ENCODE results near the gene ACTRT3.

DNA sequence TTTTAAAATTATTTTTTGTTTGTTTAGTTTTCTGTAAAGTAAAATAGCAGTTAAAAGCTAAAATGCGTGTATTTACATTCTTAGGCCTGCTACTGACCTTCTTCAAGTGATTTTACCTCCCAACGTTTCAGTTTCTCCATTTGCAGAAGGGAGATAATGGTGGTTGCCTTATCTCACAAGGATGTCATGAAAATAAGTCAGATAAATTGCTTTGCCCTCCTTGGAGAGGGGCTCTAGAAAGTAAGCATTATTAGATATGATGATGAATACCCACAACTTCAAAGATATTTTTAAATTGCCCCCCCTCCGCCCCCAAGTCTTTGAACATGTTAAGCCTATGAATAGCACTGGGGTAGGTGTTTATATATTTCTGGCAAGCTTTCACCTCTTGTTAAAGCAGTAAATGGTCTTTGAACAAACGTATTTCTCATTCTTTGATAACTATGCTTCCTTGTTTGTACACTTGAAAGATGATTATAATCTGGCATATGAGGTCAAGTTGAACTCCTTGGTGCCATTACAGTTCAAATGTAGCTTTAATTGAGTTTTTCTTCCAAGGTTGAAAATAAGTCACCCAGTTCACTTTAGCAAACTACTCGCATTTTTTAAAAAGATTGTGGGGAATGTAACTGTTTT is 10.9 kb downstream of the ACTRT3 start:
- TF ChIP-seq, protein P1, sequence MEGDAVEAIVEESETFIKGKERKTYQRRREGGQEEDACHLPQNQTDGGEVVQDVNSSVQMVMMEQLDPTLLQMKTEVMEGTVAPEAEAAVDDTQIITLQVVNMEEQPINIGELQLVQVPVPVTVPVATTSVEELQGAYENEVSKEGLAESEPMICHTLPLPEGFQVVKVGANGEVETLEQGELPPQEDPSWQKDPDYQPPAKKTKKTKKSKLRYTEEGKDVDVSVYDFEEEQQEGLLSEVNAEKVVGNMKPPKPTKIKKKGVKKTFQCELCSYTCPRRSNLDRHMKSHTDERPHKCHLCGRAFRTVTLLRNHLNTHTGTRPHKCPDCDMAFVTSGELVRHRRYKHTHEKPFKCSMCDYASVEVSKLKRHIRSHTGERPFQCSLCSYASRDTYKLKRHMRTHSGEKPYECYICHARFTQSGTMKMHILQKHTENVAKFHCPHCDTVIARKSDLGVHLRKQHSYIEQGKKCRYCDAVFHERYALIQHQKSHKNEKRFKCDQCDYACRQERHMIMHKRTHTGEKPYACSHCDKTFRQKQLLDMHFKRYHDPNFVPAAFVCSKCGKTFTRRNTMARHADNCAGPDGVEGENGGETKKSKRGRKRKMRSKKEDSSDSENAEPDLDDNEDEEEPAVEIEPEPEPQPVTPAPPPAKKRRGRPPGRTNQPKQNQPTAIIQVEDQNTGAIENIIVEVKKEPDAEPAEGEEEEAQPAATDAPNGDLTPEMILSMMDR (IDR thresholded peaks at IDR 0.05) = no peak
- TF ChIP-seq POLR2A (IDR thresholded peaks at IDR 0.05) = no peak
